IMR-90 (cell line): Measurements from ENCODE around the gene DCAF5. TPM values are rescaled to one million over a fixed set of nuclear protein-coding genes. Genes with fewer than 3 reads are reported as not detected.

Experiments used
- ATAC-seq: fragments of 200-7000 bp; cut with Tn5 transposase; 2 replicates; pipeline ENCODE4 v1.9.1; 2020; ENCODE audit warnings: low read depth, mild to moderate bottlenecking, moderate library complexity
- BruUV-seq: library from RNA; stranded (reverse); fragments of 400-500 nt; replicated peaks from 2 replicates; lab custom pipeline; 2021; lab: Mats Ljungman, UMichigan
- CTCF ChIA-PET: fragments of 300-600 bp; formaldehyde crosslinking; extraction: SDS; loops from one replicate; lab custom pipeline; 2021; ENCODE audit warnings: antibody characterized with exemption; lab: Yijun Ruan, JAX
- POLR2A ChIA-PET: fragments of 300-600 bp; sonication (Branson Sonifier 250); formaldehyde crosslinking; loops from one replicate; lab custom pipeline; 2022; ENCODE audit warnings: antibody characterized with exemption; ENCODE audit not compliant: unreplicated experiment; lab: Charles Lee
- DNase-seq: peaks from one replicate; pipeline ENCODE4 v3.0.0; 2013
- H2AFZ ChIP-seq: replicated peaks from 2 replicates; pipeline ENCODE3; 2013; ENCODE audit warnings: low read length, mild to moderate bottlenecking; ENCODE audit not compliant: poor library complexity
- H2AK5ac ChIP-seq: 2 replicates; pipeline ENCODE4 v1.6.1; 2013; ENCODE audit warnings: low read depth, low read length, inconsistent platforms
- H2AK9ac ChIP-seq: replicated peaks from 2 replicates; pipeline ENCODE3; 2013; ENCODE audit warnings: mild to moderate bottlenecking, low read depth, low read length, moderate library complexity; ENCODE audit not compliant: poor library complexity
- H2BK120ac ChIP-seq: 2 replicates; pipeline ENCODE4 v1.6.1; 2013; ENCODE audit warnings: low read depth, low read length, inconsistent platforms
- H2BK15ac ChIP-seq: 3 replicates; pipeline ENCODE4 v1.6.1; 2013; ENCODE audit warnings: low read depth, low read length, inconsistent platforms
- H2BK20ac ChIP-seq: 2 replicates; pipeline ENCODE4 v1.6.1; 2013; ENCODE audit warnings: low read depth, mild to moderate bottlenecking, inconsistent platforms, low read length, moderate library complexity
- H2BK5ac ChIP-seq: 2 replicates; pipeline ENCODE4 v1.6.1; 2013; ENCODE audit warnings: mild to moderate bottlenecking, low read depth, low read length, inconsistent platforms; ENCODE audit not compliant: poor library complexity, severe bottlenecking
- H3K14ac ChIP-seq: replicated peaks from 2 replicates; pipeline ENCODE4 v1.6.1; 2013; ENCODE audit warnings: low read depth, low read length, inconsistent platforms
- H3K18ac ChIP-seq: 2 replicates; pipeline ENCODE4 v1.6.1; 2013; ENCODE audit warnings: low read depth, low read length, control low read depth
- H3K23ac ChIP-seq: 2 replicates; pipeline ENCODE4 v1.6.1; 2013; ENCODE audit warnings: low read depth, low read length, inconsistent platforms
- H3K27ac ChIP-seq: 2 replicates; pipeline ENCODE4 v1.5.1; 2013; ENCODE audit warnings: mild to moderate bottlenecking, control low read depth, low read length; ENCODE audit not compliant: insufficient read depth
- H3K27me3 ChIP-seq: 2 replicates; pipeline ENCODE4 v1.6.1; 2013; ENCODE audit warnings: low read length; ENCODE audit not compliant: control insufficient read depth, insufficient read depth
- H3K36me3 ChIP-seq: 2 replicates; pipeline ENCODE4 v1.6.1; 2013; ENCODE audit warnings: low read length, mixed read lengths; ENCODE audit not compliant: control insufficient read depth, insufficient read depth
- H3K4ac ChIP-seq: 2 replicates; pipeline ENCODE4 v1.6.1; 2013; ENCODE audit warnings: low read depth, low read length, inconsistent platforms
- H3K4me1 ChIP-seq: 2 replicates; pipeline ENCODE4 v1.6.1; 2013; ENCODE audit warnings: low read length, mixed read lengths; ENCODE audit not compliant: control insufficient read depth, insufficient read depth
- H3K4me2 ChIP-seq: 2 replicates; pipeline ENCODE4 v1.6.1; 2013; ENCODE audit warnings: low read depth, mild to moderate bottlenecking, control low read depth, low read length, moderate library complexity
- H3K4me3 ChIP-seq: 2 replicates; pipeline ENCODE4 v1.5.1; 2013; ENCODE audit warnings: low read depth, mild to moderate bottlenecking, control low read depth, low read length, moderate library complexity; ENCODE audit not compliant: insufficient read depth
- H3K56ac ChIP-seq: 2 replicates; pipeline ENCODE4 v1.6.1; 2013; ENCODE audit warnings: low read length, inconsistent platforms; ENCODE audit not compliant: insufficient read depth; ENCODE audit errors: extremely low read depth
- H3K79me1 ChIP-seq, 2 experiments: 2 replicates each; pipeline ENCODE4 v1.6.1; 2013; ENCODE audit warnings: low read length in 2 of 2, inconsistent platforms in 1 of 2, low read depth in 1 of 2
- H3K9ac ChIP-seq: 2 replicates; pipeline ENCODE4 v1.6.1; 2013; ENCODE audit warnings: low read depth, low read length, control low read depth
- H3K9me1 ChIP-seq: 2 replicates; pipeline ENCODE4 v1.6.1; 2013; ENCODE audit warnings: low read length, inconsistent platforms; ENCODE audit not compliant: insufficient read depth
- H3K9me3 ChIP-seq: 2 replicates; pipeline ENCODE4 v1.6.1; 2013; ENCODE audit warnings: low read length; ENCODE audit not compliant: control insufficient read depth, insufficient read depth
- H4K20me1 ChIP-seq: 2 replicates; pipeline ENCODE4 v1.6.1; 2013; ENCODE audit warnings: low read length, inconsistent platforms; ENCODE audit not compliant: insufficient read depth
- H4K5ac ChIP-seq: 2 replicates; pipeline ENCODE4 v1.6.1; 2013; ENCODE audit warnings: mild to moderate bottlenecking, low read depth, low read length, control low read depth
- H4K8ac ChIP-seq, 2 experiments: 2 replicates each; pipeline ENCODE4 v1.6.1; 2013; ENCODE audit warnings: low read depth in 2 of 2, low read length in 2 of 2, control low read depth in 1 of 2, inconsistent platforms in 1 of 2
- H4K91ac ChIP-seq: 2 replicates; pipeline ENCODE4 v1.6.1; 2013; ENCODE audit warnings: low read depth, low read length, inconsistent platforms; ENCODE audit not compliant: insufficient read depth
- BHLHE40 ChIP-seq: fragments of 150-350 bp; IDR thresholded peaks from 2 replicates; pipeline ENCODE4 v1.6.1; 2016; ENCODE audit warnings: mild to moderate bottlenecking, low read depth, low read length
- CEBPB ChIP-seq: IDR thresholded peaks from 2 replicates; pipeline ENCODE4 v1.6.1; 2012; ENCODE audit warnings: low read depth, low read length, improper control_type of control experiment
- CHD1 ChIP-seq: IDR thresholded peaks from 2 replicates; pipeline ENCODE4 v1.6.1; 2012; ENCODE audit warnings: low read depth, low read length, improper control_type of control experiment
- MAFK ChIP-seq: IDR thresholded peaks from 2 replicates; pipeline ENCODE4 v1.6.1; 2012; ENCODE audit warnings: low read depth, low read length, improper control_type of control experiment
- MAZ ChIP-seq: IDR thresholded peaks from 2 replicates; pipeline ENCODE4 v1.6.1; 2012; ENCODE audit warnings: low read depth, mild to moderate bottlenecking, low read length, improper control_type of control experiment, moderate library complexity, borderline replicate concordance
- MXI1 ChIP-seq: IDR thresholded peaks from 2 replicates; pipeline ENCODE4 v1.6.1; 2012; ENCODE audit warnings: low read depth, mild to moderate bottlenecking, low read length, moderate library complexity, borderline replicate concordance
- RAD21 ChIP-seq: IDR thresholded peaks from 2 replicates; pipeline ENCODE4 v1.6.1; 2012; ENCODE audit warnings: low read length, improper control_type of control experiment
- WGBS, 2 experiments: methylation state at CpG; one replicate each; pipeline versions ENCODE4 v1.1.5 to v1.1.7; 2013; ENCODE audit warnings: missing lambda C conversion rate in 2 of 2; ENCODE audit not compliant: insufficient read length in 1 of 2; ENCODE audit errors: extremely low coverage in 2 of 2; 5-methylcytosine and 5-hydroxymethylcytosine counted together
- dilution Hi-C: fragments of 300-500 bp; cut with HindIII; formaldehyde crosslinking; loops from one replicate; pipeline ENCODE4 v1.14.3; 2018; ENCODE audit warnings: low sequenced_read_pairs; ENCODE audit not compliant: unreplicated experiment
- in situ Hi-C: fragments of 300-500 bp; cut with MboI; formaldehyde crosslinking; loops from 3 replicates; pipeline ENCODE4 v1.14.3; 2019; ENCODE audit warnings: low sequenced_read_pairs, inconsistent platforms, mixed read lengths
- intact Hi-C: fragments of 100-400 bp; cut with micrococcal nuclease; formaldehyde crosslinking; loops from 2 replicates; pipeline ENCODE4 v1.10.0; 2022
- polyA plus RNA-seq, 3 experiments: library from polyadenylated mRNA; depleted of rRNA; stranded (reverse); fragments of >200 nt; gene quantifications; 2 replicates each; pipeline ENCODE4 v1.2.3, GENCODE V29; 2012; ENCODE audit warnings: low replicate concordance in 1 of 3
- total RNA-seq: library from RNA; depleted of rRNA; stranded (reverse); fragments of >200 nt; gene quantifications from 2 replicates; pipeline ENCODE4 v1.2.3, GENCODE V29; 2012
- TF ChIP-seq, protein P1 (sequence below): fragments of 150-350 bp; IDR thresholded peaks from 2 replicates; pipeline ENCODE4 v1.6.1; 2016; ENCODE audit warnings: low read depth, mild to moderate bottlenecking, low read length, moderate library complexity, borderline replicate concordance
- TF ChIP-seq, protein P2 (sequence below): fragments of 150-350 bp; IDR thresholded peaks from 2 replicates; pipeline ENCODE4 v1.6.1; 2017; ENCODE audit warnings: mild to moderate bottlenecking, antibody characterized with exemption, low read length, low read depth

Gene DCAF5
- total and polyA plus RNA-seq, 2 of the 4 experiments (the other 2 are of a cell fraction): 17.6 to 30.4 TPM

DNA sequence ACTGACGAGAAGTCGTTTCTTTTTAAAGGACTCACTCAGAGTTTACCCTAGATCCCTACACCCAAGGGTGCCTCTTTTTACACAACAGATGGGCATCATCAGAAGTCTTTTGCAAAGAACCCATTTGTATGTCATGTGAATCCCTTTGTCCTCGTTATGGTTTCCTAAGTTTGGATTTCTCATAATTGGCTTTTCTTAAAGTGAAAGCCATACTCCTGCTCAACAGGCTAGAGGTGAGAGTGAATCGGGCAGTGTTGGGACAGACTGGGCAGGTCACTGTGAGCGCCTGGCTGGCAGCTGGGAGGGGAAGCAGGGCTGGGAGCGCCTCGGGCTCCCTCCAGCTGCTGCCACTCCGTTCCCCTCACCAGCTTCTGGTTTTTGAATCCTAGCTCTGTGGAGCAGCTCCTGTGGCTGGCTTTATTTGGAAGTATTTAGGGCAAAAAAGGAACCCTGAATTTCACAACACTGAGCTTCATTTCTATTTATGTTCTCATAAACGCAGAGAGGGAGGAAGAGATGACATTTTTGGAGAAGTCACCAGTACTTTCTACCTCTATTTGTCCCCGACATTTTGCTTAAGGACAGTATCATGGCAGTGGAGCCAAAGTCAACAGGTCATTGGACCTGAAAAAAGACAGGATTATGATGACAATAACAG, 110.0 kb downstream of the DCAF5 start:
- H3K9me3 ChIP-seq: no peaks in the 10 kb centered on the region
- peaks cover 10% of the 10 kb centered on the region; the same call in 1 of the 2 replicates for H4K20me1 ChIP-seq
- H4K5ac ChIP-seq: peak overlapping the region; percentile 81
- DNase-seq (no peak), ATAC-seq (no peak)
- dilution Hi-C loops: no loop called here
- in situ Hi-C loops: no loop called here
- H2BK15ac ChIP-seq: peak overlapping the region; percentile 91; the same call in 2 of the 3 replicates
- 0 out of 2 replicates have a peak overlapping the region, but pooled peaks have one; percentile 1 for H3K56ac ChIP-seq
- intact Hi-C loops: loop anchor here (10.0 kb wide), 1 partner anchor 52 kb away; no protein-coding TSS in a partner anchor
- H3K9me1 ChIP-seq: peaks cover 51% of the 10 kb centered on the region
- peak overlapping the region; percentile 47 for H4K91ac ChIP-seq
- H3K4me1 ChIP-seq: peaks cover 48% of the 10 kb centered on the region
- ChIA-PET POLR2A (no interaction called here), CTCF (no interaction called here)
- peaks cover 6 to 47% of the 10 kb centered on the region in 2 experiments; a peak in 3 of 4 replicates for H3K79me1 ChIP-seq
- H3K4ac ChIP-seq: peak overlapping the region; percentile 87
- peak overlapping the region; percentile 69 for H2BK120ac ChIP-seq
- H3K27me3 ChIP-seq: no peaks in the 10 kb centered on the region
- H2AK9ac ChIP-seq: no peak overlapping the region
- H3K14ac ChIP-seq: peak overlapping the region; percentile 82
- no peaks in the 10 kb centered on the region for H3K36me3 ChIP-seq
- BruUV-seq: no TSS peak
- peak overlapping the region; percentile 29; the same call in 1 of the 2 replicates for H3K4me2 ChIP-seq
- no peak overlapping the region for H3K9ac ChIP-seq
- peak overlapping the region; percentile 50 to 81; a peak in 3 of 4 replicates for H4K8ac ChIP-seq
- whole genome bisulfite sequencing, 2 experiments: no CpG with 5 or more reads among the region's 10 CpGs
- peak overlapping the region; percentile 77 for H2BK20ac ChIP-seq
- peak overlapping the region; percentile 25; the same call in 1 of the 2 replicates for H3K27ac ChIP-seq
- H3K18ac ChIP-seq: peak overlapping the region; percentile 78
- H3K4me3 ChIP-seq: no peak overlapping the region
- TF ChIP-seq, protein P1, sequence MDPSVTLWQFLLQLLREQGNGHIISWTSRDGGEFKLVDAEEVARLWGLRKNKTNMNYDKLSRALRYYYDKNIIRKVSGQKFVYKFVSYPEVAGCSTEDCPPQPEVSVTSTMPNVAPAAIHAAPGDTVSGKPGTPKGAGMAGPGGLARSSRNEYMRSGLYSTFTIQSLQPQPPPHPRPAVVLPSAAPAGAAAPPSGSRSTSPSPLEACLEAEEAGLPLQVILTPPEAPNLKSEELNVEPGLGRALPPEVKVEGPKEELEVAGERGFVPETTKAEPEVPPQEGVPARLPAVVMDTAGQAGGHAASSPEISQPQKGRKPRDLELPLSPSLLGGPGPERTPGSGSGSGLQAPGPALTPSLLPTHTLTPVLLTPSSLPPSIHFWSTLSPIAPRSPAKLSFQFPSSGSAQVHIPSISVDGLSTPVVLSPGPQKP: no peak
- TF ChIP-seq, protein P2, sequence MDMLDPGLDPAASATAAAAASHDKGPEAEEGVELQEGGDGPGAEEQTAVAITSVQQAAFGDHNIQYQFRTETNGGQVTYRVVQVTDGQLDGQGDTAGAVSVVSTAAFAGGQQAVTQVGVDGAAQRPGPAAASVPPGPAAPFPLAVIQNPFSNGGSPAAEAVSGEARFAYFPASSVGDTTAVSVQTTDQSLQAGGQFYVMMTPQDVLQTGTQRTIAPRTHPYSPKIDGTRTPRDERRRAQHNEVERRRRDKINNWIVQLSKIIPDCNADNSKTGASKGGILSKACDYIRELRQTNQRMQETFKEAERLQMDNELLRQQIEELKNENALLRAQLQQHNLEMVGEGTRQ: no peak
- TF ChIP-seq MXI1 (no peak), CHD1 (no peak), MAFK (no peak), RAD21 (no peak), MAZ (no peak), CEBPB (no peak), BHLHE40 (no peak)
- peak overlapping the region; percentile 96; the same call in 1 of the 2 replicates for H2AK5ac ChIP-seq
- peak overlapping the region; percentile 37; the same call in 1 of the 2 replicates for H3K23ac ChIP-seq
- no peak overlapping the region for H2AFZ ChIP-seq
- H2BK5ac ChIP-seq: peak overlapping the region; percentile 29
